NOMO-1 treated with dmso at 0.1 percent for 144 hours (cell line): Measurements from ENCODE around the gene UBAP2.
A peak's percentile ranks its signal among the peaks of the same experiment; 100 is the strongest.
"Not testable (repeated sequence)": the region's sequence is repeated elsewhere in the genome, so short reads cannot be mapped to it uniquely, and the experiment has no call there.

ENCODE experiments used
- DNase-seq: peaks from one replicate; lab custom pipeline; 2025; ENCODE audit not compliant: unreplicated experiment; lab: John Stamatoyannopoulos, UW

The UBAP2 gene

DNA sequence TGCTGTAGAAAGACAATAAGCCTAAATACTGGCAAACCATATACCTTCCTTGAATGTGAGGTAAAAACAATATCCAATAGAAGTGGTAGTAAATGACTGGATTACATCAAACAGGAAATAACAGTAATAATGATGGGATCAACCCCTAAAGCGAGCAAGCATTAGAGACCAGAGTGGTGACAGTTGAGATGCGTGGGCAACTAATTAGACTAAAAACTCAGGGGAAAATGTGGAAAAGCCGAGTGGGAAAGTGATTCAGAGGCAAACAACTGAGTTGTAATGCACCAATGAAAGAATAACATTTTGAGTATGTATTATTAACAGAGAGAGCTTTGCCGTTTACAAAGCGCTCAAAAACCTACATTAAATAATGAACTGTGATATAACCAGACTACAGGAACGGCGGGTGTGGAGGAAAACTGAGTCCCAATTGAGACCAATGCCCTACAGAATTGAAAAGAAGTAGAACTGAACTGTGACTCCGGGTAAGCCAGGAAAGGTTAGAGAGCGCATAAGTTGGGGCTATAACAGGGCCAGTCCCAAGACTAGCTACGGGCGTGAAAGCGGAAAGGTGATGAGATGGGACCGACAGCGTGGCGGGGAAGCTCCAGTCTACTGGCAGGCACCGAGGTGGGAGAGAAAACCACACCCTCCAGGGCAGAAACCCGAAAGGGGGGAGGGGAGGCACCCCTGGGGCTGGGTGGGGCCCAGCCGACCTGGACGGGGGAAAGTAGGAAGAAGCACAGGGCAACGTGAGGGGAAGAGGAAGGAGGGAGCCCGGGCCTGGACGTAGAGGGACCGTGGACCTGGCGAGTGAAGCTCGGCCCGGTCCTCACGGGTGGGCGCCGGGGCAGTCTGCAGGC is 592 bp downstream of the UBAP2 start:
- DNase-seq: peak; percentile 77

DNA sequence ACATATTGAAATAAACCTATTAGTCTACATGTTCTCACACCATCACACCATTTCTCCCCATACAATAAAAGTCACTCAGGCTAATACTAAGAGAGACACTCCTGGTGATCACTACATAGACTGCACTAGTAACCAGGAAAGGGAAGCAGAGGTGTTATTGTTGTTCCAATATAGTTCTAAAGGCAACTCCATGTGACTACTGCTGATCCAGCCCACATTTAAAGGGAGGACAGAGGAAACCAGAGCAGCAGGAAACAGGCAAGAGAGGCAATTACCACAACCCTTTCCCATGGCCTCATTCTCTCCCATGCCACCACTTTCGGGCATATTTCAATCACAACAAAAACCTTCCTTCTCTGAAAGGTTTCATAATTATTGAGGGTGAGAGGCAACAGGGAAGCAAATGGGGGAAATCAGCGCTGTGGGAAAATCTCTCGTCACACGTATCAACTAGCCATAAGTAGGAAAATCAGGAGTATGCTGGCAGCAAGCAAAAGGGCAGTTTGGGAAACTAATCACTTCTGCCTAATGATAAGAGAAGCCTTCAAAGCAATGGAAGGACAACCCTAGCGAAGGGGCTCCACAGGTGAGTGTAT is 1.8 kb downstream of the UBAP2 start:
- DNase-seq: peak; percentile 6

DNA sequence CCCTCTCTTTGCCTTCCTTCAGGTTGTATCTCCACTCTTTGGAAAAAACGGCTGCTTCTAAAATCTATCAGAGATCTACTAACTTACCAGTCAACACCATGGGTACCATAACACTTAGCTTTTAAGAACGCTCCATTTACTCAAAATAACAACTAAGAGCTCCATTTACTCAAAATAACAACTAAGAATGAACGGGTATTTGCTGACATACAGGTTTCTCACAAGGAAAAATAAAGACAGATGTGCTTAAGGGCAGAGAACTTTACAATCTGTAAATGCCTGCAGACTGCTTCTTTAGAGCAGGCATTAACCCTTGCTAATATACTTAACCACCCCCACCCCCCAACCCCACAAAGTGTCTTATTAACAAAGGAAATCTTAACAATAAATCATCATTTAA is 2.8 kb downstream of the UBAP2 start:
- DNase-seq: no peak

DNA sequence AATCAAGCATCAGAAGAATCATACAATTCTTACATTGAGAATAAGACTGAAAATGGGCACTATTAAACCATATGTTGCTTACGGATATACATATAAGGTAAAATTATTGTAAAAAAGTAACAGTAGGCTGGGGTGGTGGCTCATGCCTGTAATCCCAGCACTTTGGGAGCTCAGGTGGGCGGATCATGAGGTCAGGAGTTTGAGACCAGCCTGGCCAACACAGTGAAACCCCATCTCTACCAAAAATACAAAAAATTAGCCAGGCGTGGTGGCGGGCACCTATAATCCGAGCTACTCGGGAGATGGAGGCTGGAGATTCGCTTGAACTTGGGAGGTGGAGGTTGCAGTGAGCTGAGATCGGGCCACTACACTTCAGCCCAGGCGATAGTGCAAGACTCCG is 6.6 kb downstream of the UBAP2 start:
- DNase-seq: not testable (repeated sequence)

DNA sequence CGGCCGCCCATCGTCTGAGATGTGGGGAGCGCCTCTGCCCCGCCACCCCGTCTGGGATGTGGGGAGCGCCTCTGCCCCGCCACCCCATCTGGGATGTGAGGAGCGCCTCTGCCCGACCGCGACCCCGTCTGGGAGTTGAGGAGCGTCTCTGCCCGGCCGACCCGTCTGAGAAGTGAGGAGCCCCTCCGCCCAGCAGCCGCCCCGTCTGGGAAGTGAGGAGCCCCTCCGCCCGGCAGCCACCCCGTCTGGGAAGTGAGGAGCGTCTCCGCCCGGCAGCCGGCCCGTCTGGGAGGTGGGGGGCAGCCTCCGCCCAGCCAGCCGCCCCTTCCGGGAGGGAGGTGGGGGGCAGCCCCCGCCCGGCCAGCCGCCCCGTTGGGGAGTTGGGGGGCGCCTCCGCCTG is 9.8 kb downstream of the UBAP2 start:
- not testable (repeated sequence) for DNase-seq

DNA sequence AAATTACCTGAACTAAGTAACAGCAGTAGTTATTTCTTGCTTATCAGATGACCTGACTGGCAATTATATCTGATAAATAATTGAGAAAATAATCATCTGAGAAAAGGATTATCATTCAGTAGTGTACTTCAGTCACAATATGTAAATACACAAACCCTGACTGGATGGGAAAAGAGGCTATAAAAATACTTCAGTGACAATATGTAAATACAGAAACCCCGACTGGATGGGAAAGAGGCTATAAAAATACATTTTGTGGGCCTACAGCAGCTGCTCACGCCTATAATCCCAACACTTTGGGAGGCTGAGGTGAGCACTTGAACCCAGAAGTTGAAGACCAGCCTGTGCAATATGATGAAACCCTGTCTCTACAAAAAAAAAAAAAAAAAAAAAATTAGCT is 11.1 kb downstream of the UBAP2 start:
- no peak for DNase-seq

DNA sequence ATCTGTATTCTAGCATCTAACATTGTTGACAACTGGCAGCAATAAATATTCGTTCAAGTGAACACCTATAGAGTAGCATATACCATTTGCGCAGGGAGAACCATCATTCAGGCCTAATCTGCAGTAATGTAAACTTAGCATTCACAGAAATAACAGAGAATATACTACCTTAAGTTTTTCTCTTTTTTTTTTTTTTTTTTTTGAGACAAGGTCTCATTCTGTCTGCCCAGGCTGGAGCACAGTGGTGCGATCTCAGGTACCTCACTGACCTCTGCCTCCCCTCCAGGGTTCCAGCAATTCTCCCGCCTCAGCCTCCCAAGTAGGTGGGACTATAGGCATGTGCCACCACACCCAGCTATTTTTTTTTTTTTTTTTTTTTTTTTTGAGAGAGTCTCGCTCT is 12.1 kb downstream of the UBAP2 start:
- DNase-seq: no peak

DNA sequence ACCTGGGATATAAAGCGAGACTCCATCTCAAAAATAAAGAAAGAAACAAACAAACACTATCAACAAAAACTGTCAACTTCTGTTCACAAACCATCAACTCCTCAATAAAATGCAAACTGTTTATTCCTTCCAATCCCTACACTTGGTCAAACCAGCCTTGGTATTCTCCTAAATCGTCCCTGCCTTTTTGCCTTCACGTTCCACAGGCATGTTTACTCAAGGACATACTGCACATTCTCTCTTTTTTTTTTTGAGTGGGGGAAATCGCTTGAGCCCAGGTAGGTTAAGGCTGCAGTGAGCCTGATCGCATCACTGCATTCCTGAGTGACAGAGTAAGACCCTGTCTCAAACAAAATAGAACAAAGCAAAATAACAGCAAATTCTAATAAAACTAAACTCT is 13.0 kb downstream of the UBAP2 start:
- no peak for DNase-seq

DNA sequence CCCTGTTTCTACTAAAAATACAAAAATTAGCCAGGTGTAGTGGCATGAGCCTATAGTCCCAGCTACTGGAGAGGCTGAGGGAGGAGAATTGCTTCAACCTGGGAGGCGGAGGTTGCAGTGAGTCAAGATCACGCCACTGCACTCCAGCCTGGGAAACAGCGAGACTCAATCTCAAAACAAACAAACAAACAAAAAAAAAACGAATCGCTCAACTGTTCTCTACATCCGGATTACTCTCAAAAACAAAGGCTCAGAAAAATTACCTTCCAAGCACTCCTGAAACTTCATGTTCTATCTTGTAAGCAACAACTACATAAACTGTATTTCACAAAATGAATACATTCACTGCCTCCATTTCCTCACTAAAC is 14.0 kb downstream of the UBAP2 start:
- no peak for DNase-seq

DNA sequence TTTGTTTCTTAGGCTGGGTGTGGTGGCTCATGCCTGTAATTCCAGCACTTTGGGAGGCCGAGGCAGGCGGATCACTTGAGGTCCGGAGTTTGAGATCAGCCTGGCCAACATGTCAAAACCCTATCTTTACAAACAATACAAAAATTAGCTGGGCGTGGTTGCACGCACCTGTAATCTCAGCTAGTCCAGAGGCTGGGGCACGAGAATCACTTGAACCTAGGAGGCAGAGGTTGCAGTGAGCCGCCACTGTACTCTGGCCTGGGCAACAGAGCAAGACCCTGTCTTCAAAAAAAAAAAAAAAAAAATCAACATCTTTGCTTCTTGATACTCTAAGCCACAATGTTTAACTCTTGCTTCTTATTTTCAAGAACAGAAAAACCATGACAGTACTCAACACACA is 16.1 kb downstream of the UBAP2 start:
- no peak for DNase-seq

DNA sequence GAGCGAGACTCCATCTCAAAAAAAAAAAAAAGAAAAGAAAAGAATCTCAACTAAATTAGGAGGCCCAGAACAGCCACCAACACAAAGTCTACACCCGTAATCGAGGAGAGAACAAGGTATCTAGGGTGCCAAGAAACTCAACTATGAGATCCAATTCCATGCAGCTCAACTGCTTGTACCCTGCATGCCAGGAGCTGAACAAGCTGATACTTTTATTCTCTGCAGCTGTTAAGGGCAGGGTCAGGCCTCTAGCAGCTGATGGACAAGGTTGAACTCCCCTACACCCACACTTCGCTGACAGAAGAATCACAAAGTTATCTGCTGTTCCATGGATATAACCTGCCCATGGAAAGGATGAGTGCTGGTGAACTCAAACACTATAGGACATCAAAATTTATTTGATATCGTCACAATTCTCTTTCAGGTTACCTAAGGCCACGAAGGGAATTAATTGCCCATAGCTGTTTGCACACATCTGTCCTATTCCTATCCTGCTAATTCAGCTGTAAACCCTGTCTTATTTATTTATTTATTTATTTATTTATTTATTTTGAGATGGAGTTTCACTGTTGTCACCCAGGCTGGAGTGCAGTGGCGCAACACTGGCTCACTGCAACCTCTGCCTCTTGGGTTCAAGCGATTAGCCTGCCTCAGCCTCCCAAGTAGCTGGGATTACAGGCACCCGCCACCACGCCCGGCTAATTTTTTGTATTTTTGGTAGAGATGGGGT is 20.7 kb downstream of the UBAP2 start:
- DNase-seq: no peak

DNA sequence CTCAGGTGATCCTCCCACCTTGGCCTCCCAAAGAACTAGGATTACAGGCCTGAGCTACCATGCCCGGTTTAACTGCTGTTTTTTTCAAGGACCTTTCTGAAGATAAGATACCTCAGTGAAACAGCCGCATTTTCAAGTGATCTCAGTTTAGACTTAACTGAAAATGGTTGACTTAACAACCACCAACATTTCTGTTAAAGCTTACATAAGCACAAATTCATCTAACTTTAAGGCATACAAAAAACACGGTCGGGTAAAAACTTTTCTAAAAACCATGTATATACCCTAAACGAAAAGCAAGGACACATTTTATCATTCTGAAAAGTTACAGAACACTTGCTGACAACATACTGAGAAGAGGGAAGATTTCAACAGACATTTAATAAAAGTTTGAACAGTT is 22.9 kb downstream of the UBAP2 start:
- no peak for DNase-seq

DNA sequence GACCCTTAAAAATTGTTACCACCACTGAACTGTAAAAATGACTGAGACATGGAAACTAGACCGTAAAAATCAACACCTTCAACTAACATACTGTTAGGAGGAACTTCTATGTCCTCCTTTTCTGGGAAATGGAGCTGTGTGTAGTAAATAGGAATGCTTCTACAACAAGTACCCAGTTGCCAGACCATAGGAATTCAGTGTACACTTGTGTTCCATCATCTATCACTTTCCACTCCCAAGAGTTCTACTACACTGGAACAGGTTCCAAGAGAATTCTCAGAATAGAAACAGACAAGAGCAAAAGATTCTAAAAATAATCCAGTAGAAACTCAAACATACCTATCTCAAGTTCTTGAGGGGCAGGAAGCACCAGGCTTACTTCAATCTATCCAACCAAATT is 23.6 kb downstream of the UBAP2 start:
- DNase-seq: no peak

DNA sequence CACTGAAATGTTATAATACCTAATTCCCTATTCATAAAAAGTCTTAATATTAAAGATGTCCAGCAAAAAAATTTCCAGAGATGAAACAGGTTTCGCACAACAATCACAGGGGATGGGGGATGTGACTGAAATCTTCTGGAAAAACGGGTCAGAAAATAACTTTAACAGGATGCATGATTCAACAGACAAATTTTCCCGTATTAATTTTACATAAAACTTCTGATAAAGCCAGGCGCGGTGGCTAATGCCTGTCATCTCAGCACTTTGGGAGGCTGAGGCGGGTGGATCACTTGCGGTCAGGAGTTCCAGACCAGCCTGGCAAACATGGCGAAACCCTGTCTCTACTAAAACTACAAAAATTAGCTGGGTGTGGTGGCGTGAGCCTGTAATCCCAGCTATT is 24.2 kb downstream of the UBAP2 start:
- not testable (repeated sequence) for DNase-seq

DNA sequence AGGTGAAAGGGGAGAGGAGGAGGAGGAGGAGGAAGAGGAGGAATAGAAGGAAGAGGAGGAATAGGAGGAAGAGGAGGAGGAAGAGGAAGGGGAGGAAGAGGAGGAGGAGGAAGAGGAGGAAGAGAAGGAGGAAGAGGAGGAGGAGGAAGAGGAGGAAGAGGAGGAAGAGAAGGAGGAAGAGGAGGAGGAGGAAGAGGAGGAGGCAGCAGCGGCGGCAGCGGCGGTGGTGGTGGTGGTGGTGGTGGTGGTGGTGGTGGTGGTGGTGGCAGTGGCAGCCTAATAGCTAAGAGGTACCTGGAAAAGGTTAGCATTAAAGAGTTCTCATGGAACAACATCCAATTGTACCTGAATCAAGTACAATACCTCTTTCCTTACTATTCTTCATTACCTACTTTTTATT is 32.5 kb downstream of the UBAP2 start:
- DNase-seq: no peak

DNA sequence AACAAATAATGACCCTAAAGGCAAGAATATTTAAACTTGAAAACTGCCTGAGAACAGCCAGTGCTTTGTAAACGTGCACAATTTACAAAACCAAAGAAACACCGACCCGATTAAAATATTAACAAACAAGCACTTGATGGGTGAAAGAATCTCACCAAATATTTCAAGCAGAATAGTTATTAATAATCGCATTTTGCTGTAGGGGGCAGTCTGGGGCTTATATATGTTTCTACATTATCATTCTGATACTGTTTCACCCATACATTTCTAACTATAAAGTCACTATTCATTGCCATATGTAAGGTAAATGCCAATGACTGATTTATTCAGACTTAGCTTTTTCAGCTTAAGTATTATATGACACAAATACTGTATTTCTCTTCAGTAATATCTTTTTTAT is 37.7 kb downstream of the UBAP2 start:
- DNase-seq: no peak

DNA sequence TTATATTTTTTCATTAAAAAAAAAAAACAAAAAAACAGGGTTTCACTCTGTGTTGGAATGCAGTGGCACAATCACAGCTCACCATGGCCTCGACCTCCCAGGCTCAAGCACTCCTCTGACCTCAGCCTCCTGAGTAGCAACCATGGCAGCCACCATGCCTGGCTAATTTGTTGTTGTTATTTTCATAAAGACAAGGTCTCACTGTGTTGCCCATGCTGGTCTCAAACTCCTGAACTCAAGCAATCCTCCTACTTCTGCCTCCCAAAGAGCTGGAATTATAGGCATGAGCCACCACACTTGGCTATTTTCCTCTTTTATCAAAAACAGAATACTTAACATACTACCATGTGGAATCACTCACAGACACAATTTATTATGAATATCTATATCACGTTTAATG is 46.7 kb downstream of the UBAP2 start:
- DNase-seq: no peak

DNA sequence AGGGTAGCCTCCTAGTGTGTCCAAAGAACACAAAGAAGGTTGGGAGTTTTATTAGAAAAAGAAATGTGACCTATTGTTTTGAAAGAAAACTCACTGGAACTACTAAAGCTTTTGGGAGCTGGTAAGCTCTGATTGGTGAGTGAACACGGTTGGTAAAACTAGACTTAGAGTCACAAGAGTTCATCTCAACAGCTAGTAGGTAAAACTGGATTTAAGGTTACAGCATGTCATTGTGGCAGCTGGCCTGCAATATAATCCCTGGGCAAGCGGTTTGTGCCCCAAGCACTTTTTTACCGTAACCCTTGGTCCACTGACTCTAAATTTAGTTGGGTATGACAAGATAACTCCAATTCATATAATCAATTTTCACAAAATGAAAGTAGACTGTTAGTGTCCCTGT is 47.4 kb downstream of the UBAP2 start:
- DNase-seq: no peak

DNA sequence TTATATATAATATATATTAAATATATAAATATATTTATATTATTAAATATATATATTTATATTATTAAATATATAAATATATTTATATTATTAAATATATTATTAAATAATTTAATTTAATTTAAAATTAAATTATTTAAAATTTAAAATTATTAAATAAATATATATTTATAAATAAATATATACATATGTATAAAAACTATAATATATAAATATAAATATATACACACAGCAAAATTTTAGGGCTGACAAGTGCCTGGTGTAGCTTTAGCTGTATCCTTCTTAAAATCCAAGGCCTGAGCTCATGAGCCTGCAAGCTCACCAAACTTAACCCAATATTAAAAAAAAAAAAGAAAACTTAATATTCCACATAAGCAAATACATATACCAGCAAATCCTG is 53.2 kb downstream of the UBAP2 start:
- DNase-seq: no peak

DNA sequence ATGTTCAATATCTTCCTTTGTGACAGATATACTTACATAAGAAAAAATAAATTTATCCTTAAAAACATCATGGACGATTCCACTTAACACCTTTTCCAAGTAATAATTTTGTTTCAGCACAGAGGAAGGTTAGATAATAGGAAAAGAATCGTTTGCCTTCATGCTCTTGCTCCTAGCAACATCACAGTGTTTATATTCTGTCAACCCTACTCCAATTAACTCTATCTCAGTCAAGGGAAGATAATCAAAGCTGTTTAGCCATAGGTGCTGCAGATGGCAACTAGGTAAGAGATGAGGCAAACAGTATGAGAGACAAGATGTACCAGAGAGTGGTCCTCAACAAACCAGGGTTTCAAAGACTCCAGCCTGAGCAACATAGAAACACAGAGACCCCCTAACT is 55.6 kb downstream of the UBAP2 start:
- no peak for DNase-seq

DNA sequence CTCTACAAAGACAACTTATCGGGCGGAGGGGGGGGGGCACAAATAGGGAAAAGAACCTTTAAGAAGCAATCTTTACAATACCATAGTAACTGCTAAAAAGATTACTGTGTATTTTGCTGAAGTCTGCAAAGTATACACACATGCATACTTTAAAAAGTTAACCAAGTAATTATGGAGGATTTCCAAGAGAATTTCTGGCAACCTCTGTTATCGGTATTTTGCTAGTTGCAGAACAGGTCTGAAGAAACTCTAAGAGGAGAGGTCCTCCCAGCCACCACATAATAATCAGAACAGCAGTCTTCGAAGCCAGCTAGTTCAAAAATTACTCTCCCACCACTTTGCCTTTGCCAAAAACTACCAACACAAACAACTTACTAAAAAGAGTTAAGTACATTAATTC is 56.1 kb downstream of the UBAP2 start:
- DNase-seq: no peak

DNA sequence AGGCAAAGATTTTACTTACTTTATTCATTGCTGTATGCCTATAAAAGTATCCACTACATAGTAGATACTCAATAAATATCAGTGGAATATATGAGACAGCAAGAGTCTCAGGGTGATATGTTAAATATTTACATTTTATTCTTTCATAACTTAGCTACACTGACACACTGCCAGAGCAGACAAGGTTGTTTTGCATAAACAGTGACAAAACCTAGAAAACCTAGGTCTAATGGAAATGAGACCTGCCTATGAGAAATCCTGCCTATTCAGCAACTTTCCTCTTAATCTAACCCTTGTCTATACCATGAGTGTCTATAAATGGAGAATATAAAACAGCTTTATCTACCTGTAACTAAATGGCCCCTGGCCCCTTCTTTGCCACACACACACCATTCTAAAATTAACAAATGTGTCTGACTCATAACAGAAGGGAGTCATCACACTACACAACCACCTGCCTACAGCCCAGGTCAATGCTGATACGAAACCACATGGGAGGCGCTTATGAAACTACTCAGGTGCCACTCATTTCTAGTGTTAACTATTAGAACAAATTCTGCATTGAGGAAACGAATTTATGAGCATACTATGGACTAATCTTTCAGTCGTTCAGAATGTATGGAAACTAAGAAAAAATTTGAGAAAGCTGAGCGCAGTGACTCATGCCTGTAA is 60.3 kb downstream of the UBAP2 start:
- DNase-seq: no peak
